Loucy (cell line): ENCODE data around the gene CC2D2A.

Source experiments
- H2AFZ ChIP-seq: fragments of 200-600 bp; sonication (generic); 2 replicates; pipeline ENCODE4 v1.6.0; 2016; ENCODE audit warnings: antibody characterized with exemption, mild to moderate bottlenecking, low read length, moderate library complexity
- H3F3A ChIP-seq: fragments of 200-600 bp; 2 replicates; pipeline ENCODE4 v1.6.0; 2016; ENCODE audit warnings: antibody characterized with exemption, low read depth, mild to moderate bottlenecking
- H3K27me3 ChIP-seq: fragments of 200-600 bp; sonication (generic); 2 replicates; pipeline ENCODE4 v1.6.1; 2014; ENCODE audit warnings: low read length, mild to moderate bottlenecking; ENCODE audit not compliant: insufficient read depth, poor library complexity, severe bottlenecking
- H3K36me3 ChIP-seq: fragments of 200-600 bp; sonication (generic); 2 replicates; pipeline ENCODE4 v1.6.1; 2016; ENCODE audit warnings: low read length; ENCODE audit not compliant: insufficient read depth
- H3K4me1 ChIP-seq: fragments of 200-600 bp; sonication (generic); 2 replicates; pipeline ENCODE4 v1.5.1; 2014; ENCODE audit warnings: low read length, mild to moderate bottlenecking; ENCODE audit not compliant: insufficient read depth, poor library complexity, severe bottlenecking
- H3K4me2 ChIP-seq: fragments of 200-600 bp; sonication (generic); 2 replicates; pipeline ENCODE4 v1.6.0; 2014; ENCODE audit warnings: antibody characterized with exemption, low read length, low read depth, mild to moderate bottlenecking; ENCODE audit not compliant: poor library complexity, severe bottlenecking
- H3K4me3 ChIP-seq: fragments of 200-600 bp; sonication (generic); 2 replicates; pipeline ENCODE4 v1.5.1; 2014; ENCODE audit warnings: low read length, mild to moderate bottlenecking, mixed read lengths; ENCODE audit not compliant: poor library complexity, severe bottlenecking
- H3K79me2 ChIP-seq: fragments of 200-600 bp; sonication (generic); 2 replicates; pipeline ENCODE4 v1.6.1; 2014; ENCODE audit warnings: low read length; ENCODE audit not compliant: insufficient read depth
- H3K9ac ChIP-seq: fragments of 200-600 bp; sonication (generic); 2 replicates; pipeline ENCODE4 v1.6.0; 2014; ENCODE audit warnings: mild to moderate bottlenecking, low read depth, low read length, moderate library complexity; ENCODE audit not compliant: poor library complexity, severe bottlenecking
- H3K9me2 ChIP-seq: fragments of 200-600 bp; sonication (generic); replicated peaks from 2 replicates; pipeline ENCODE4 v1.6.1; 2016; ENCODE audit warnings: low read depth, low read length, mixed read lengths
- H3K9me3 ChIP-seq: fragments of 200-600 bp; sonication (generic); 2 replicates; pipeline ENCODE4 v1.6.1; 2014; ENCODE audit warnings: mild to moderate bottlenecking, antibody characterized with exemption, low read length, low read depth; ENCODE audit not compliant: insufficient read depth
- H4K20me1 ChIP-seq: fragments of 200-600 bp; sonication (generic); 2 replicates; pipeline ENCODE4 v1.6.0; 2014; ENCODE audit warnings: antibody characterized with exemption, low read length, mild to moderate bottlenecking; ENCODE audit not compliant: insufficient read depth, poor library complexity, severe bottlenecking
- EZH2phosphoT487 ChIP-seq: fragments of 200-600 bp; IDR thresholded peaks from 2 replicates; pipeline ENCODE4 v1.6.1; 2018; ENCODE audit warnings: antibody characterized with exemption, mild to moderate bottlenecking, moderate library complexity, borderline replicate concordance
- TF ChIP-seq, protein P1 (sequence below): fragments of 200-600 bp; sonication (generic); conservative IDR thresholded peaks from 2 replicates; pipeline ENCODE4 v1.5.1; 2014; ENCODE audit warnings: mild to moderate bottlenecking, antibody characterized with exemption, low read length

Gene CC2D2A

GRCh38 chr4:15425520-15425919 is 44.2 kb upstream of the CC2D2A start:
- Histone ChIP-seq H3K4me1 (peaks cover 7% of the 10 kb centered on the region), H3F3A (no peaks in the 10 kb centered on the region), H3K4me2 (no peak overlapping the region), H3K9me2 (no peaks in the 10 kb centered on the region), H3K79me2 (no peaks in the 10 kb centered on the region), H3K9ac (no peak overlapping the region), H3K36me3 (no peaks in the 10 kb centered on the region), H3K27me3 (no peaks in the 10 kb centered on the region), H3K4me3 (no peak overlapping the region), H2AFZ (no peak overlapping the region), H4K20me1 (no peaks in the 10 kb centered on the region), H3K9me3 (no peaks in the 10 kb centered on the region)
- no peak for TF ChIP-seq EZH2phosphoT487
- TF ChIP-seq, protein P1, sequence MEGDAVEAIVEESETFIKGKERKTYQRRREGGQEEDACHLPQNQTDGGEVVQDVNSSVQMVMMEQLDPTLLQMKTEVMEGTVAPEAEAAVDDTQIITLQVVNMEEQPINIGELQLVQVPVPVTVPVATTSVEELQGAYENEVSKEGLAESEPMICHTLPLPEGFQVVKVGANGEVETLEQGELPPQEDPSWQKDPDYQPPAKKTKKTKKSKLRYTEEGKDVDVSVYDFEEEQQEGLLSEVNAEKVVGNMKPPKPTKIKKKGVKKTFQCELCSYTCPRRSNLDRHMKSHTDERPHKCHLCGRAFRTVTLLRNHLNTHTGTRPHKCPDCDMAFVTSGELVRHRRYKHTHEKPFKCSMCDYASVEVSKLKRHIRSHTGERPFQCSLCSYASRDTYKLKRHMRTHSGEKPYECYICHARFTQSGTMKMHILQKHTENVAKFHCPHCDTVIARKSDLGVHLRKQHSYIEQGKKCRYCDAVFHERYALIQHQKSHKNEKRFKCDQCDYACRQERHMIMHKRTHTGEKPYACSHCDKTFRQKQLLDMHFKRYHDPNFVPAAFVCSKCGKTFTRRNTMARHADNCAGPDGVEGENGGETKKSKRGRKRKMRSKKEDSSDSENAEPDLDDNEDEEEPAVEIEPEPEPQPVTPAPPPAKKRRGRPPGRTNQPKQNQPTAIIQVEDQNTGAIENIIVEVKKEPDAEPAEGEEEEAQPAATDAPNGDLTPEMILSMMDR: no peak

DNA sequence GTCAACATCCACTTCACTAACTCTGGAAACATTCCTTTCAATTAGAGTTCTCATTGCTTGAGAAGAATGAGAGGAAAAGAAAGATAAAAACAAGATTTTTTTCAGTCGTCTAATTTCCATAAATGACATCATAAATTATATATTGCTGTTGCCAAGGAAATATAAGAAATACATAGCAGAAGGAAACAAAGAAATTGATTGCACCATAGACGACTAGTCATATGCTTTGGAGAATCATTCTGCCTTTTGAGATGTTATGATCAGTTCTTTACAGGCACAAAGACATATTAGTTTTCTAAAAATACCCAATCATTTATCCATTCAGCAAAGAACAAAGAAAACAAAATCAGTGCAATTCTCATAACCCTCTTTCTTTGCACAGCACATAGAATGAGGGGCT is 42.5 kb upstream of the CC2D2A start:
- Histone ChIP-seq H3K79me2 (no peaks in the 10 kb centered on the region), H2AFZ (no peak overlapping the region), H4K20me1 (no peaks in the 10 kb centered on the region), H3K4me1 (peaks cover 7% of the 10 kb centered on the region), H3K4me2 (no peak overlapping the region), H3K9ac (no peak overlapping the region), H3K9me2 (no peaks in the 10 kb centered on the region), H3K36me3 (no peaks in the 10 kb centered on the region), H3F3A (no peaks in the 10 kb centered on the region), H3K9me3 (no peaks in the 10 kb centered on the region), H3K27me3 (no peaks in the 10 kb centered on the region), H3K4me3 (no peak overlapping the region)
- TF ChIP-seq, protein P1: no peak
- no peak for TF ChIP-seq EZH2phosphoT487

- Histone ChIP-seq H3K4me3 (no peak within 1 kb of the TSS), H3K9me2 (no peaks in the 10 kb centered on the region), H3K4me2 (no peak within 1 kb of the TSS), H4K20me1 (no peaks in the 10 kb centered on the region), H2AFZ (no peak within 1 kb of the TSS), H3K27me3 (no peaks in the 10 kb centered on the region), H3F3A (no peaks in the 10 kb centered on the region), H3K36me3 (no peaks in the 10 kb centered on the region), H3K9ac (no peak within 1 kb of the TSS), H3K4me1 (peaks cover 7% of the 10 kb centered on the region), H3K9me3 (no peaks in the 10 kb centered on the region), H3K79me2 (no peaks in the 10 kb centered on the region)
- TF ChIP-seq, protein P1: no peak
- TF ChIP-seq EZH2phosphoT487: no peak
Measured at GRCh38 chr4:15427701-15428100, 42.0 kb upstream of the CC2D2A start, which contains the start of gene C1QTNF7. Gene C1QTNF7, plus strand, starts transcription at chr4:15428033. Its CDS starts 7,711 bp downstream, at chr4:15435744.
